Thymus (tissue), 11 donors: ENCODE measurements around the gene TNNC1. TPM values are rescaled to one million over a fixed set of nuclear protein-coding genes. Genes with fewer than 3 reads are reported as not detected.

Experiments
- DNase-seq, 9 donors: peaks; one replicate each; pipeline ENCODE4 v3.0.0-alpha.2; 2013; ENCODE audit warnings: low spot score in 9 of 9, low read depth in 6 of 9, missing footprints in 1 of 9
- H3K27ac ChIP-seq, 2 donors: one replicate each; pipeline ENCODE4 v1.5.1; 2013; ENCODE audit warnings: control low read depth in 1 of 2, low read depth in 1 of 2, low read length in 1 of 2, mild to moderate bottlenecking in 1 of 2, moderate library complexity in 1 of 2
- H3K27me3 ChIP-seq, 2 donors: one replicate each; pipeline ENCODE4 v1.5.1; 2013; ENCODE audit warnings: low read length in 1 of 2; ENCODE audit not compliant: control insufficient read depth in 2 of 2, insufficient read depth in 1 of 2
- H3K36me3 ChIP-seq, 2 donors: one replicate each; pipeline ENCODE4 v1.5.1; 2013; ENCODE audit warnings: low read length in 1 of 2, mild to moderate bottlenecking in 1 of 2, moderate library complexity in 1 of 2; ENCODE audit not compliant: control insufficient read depth in 2 of 2, insufficient read depth in 2 of 2
- H3K4me1 ChIP-seq, 2 donors: one replicate each; pipeline ENCODE4 v1.5.1; 2013; ENCODE audit warnings: low read length in 2 of 2; ENCODE audit not compliant: control insufficient read depth in 2 of 2, insufficient read depth in 2 of 2
- H3K4me3 ChIP-seq, 2 donors: one replicate each; pipeline ENCODE4 v1.5.1; 2013; ENCODE audit warnings: low read length in 2 of 2, control low read depth in 1 of 2, mild to moderate bottlenecking in 1 of 2
- H3K9me3 ChIP-seq, 2 donors: one replicate each; pipeline ENCODE4 v1.5.1; 2013; ENCODE audit warnings: low read length in 1 of 2, mild to moderate bottlenecking in 1 of 2; ENCODE audit not compliant: control insufficient read depth in 2 of 2, insufficient read depth in 1 of 2
- WGBS: extraction: QIAGEN DNeasy Blood & Tissue Kit; methylation state at CpG from one replicate; pipeline ENCODE4 v1.1.7; 2013; 5-methylcytosine and 5-hydroxymethylcytosine counted together
- polyA plus RNA-seq: library from polyadenylated mRNA; stranded (reverse); fragments of 200-250 nt; gene quantifications from one replicate; pipeline ENCODE4 v1.2.3, GENCODE V29; 2013
- total RNA-seq: library from RNA; stranded (reverse); fragments of 120-200 nt; gene quantifications from one replicate; pipeline ENCODE4 v1.2.4, GENCODE V29; 2013
- donor health status: healthy.

Gene TNNC1
- total and polyA plus RNA-seq, 2 donors = 5.5 to 10.2 TPM

GRCh38 chr3:52446631-52447511 lies 7.0 kb downstream of the TNNC1 start:
- peak in 8 of 9 donors; percentile 60 to 87 (median 74) for DNase-seq
- WGBS = 40% methylated on average over 13 of the region's 13 CpGs
- no peak overlapping the region for H3K27ac ChIP-seq

GRCh38 chr3:52446042-52446441 lies 7.8 kb downstream of the TNNC1 start:
- 93% methylated on average over 4 of the region's 4 CpGs for WGBS
- peaks cover 2 to 10% of the 10 kb centered on the region in 2 donors for H3K4me1 ChIP-seq
- no peak for DNase-seq
- H3K9me3 ChIP-seq = no peaks in the 10 kb centered on the region
- no peak overlapping the region for H3K27ac ChIP-seq
- H3K4me3 ChIP-seq = no peak overlapping the region
- H3K36me3 ChIP-seq = no peaks in the 10 kb centered on the region
- H3K27me3 ChIP-seq = no peaks in the 10 kb centered on the region

More at GRCh38 chr3:52446631-52447511, 7.0 kb downstream of the TNNC1 start:
- Histone ChIP-seq H3K4me1 (peaks cover 2 to 10% of the 10 kb centered on the region in 2 donors), H3K4me3 (no peak overlapping the region), H3K36me3 (no peaks in the 10 kb centered on the region), H3K27me3 (no peaks in the 10 kb centered on the region), H3K9me3 (no peaks in the 10 kb centered on the region)

GRCh38 chr3:52444860-52445793 lies 8.7 kb downstream of the TNNC1 start, which contains the start of gene SEMA3G:
SEMA3G (minus strand) TSS chr3:52445103; CDS start chr3:52445027, 76 bp downstream.
- 30% methylated on average over 19 of the region's 19 CpGs for WGBS
- H3K9me3 ChIP-seq = no peaks in the 10 kb centered on the region
- no peak within 1 kb of the TSS for H3K27ac ChIP-seq
- H3K4me1 ChIP-seq = peaks cover 2 to 10% of the 10 kb centered on the region in 2 donors
- no peak within 1 kb of the TSS for H3K4me3 ChIP-seq
- peak in 6 of 9 donors; percentile 19 to 65 (median 38) for DNase-seq
- H3K36me3 ChIP-seq = no peaks in the 10 kb centered on the region
- H3K27me3 ChIP-seq = no peaks in the 10 kb centered on the region

- H3K27me3 ChIP-seq = no peaks in the 10 kb centered on the region
- 96% methylated on average over 25 of the region's 25 CpGs for WGBS
- H3K9me3 ChIP-seq = no peaks in the 10 kb centered on the region
- H3K4me3 ChIP-seq = no peak overlapping the region
- H3K36me3 ChIP-seq = no peaks in the 10 kb centered on the region
- DNase-seq = no peak
- peaks cover 2 to 10% of the 10 kb centered on the region in 2 donors for H3K4me1 ChIP-seq
- no peak overlapping the region for H3K27ac ChIP-seq
Observed at GRCh38 chr3:52443791-52444687, 9.8 kb downstream of the TNNC1 start.

DNA sequence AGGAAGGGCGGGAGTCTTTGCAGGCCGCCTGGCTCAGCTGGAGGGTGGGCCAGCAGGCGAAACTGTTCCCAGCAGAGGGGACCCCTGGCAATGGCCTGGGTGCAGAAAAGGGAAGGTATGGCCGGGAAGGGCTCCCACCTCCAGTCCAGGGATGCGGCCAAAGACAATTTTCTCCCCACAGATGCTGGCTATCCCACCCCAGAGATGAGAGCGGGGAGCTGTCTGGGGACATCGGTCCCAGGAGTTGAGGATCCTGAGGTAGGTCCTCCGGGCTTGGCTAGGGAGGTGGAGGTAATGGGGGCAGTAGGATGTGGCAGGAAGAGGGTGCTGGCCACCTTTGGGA lies 10.6 kb downstream of the TNNC1 start:
- WGBS = 95% methylated on average over 8 of the region's 8 CpGs

GRCh38 chr3:52442409-52443267 lies 11.2 kb downstream of the TNNC1 start:
- Histone ChIP-seq H3K4me1 (peaks cover 2 to 10% of the 10 kb centered on the region in 2 donors), H3K36me3 (no peaks in the 10 kb centered on the region), H3K27ac (no peak overlapping the region), H3K4me3 (no peak overlapping the region), H3K9me3 (no peaks in the 10 kb centered on the region), H3K27me3 (no peaks in the 10 kb centered on the region)
- 97% methylated on average over 16 of the region's 16 CpGs for WGBS
- DNase-seq = no peak

More for the DNA sequence above, 10.6 kb downstream of the TNNC1 start:
- Histone ChIP-seq H3K27ac (no peak overlapping the region), H3K4me1 (peaks cover 2 to 10% of the 10 kb centered on the region in 2 donors), H3K9me3 (no peaks in the 10 kb centered on the region), H3K36me3 (no peaks in the 10 kb centered on the region), H3K27me3 (no peaks in the 10 kb centered on the region), H3K4me3 (no peak overlapping the region)
- no peak for DNase-seq

DNA sequence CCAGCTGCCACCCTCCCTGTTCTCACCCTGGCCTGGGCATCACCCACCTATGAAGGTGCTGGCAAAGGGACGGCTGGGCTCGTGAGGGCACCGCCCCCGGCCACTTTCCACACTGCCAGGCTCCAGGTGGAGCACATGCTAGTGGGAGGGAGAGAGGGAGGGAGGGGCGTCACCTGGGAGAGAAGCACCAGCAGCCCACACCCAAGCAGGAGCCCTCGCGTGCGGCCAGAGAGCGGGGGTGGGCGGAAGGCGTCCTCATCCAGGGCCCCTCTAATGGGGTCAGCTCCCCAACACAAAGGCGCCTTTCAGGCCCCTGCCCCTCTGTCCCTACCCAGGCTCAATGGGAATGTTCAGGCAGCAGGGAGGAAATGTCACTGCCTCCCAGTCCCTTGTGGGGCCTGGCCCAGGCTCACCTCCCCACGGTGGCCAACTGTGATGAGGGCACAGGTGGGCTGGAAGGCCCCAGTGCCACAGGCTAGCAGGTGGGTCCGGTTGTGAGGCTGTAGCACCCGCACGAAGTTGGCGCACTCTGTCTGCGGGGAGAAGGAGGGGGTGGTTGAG lies 12.0 kb downstream of the TNNC1 start:
- Histone ChIP-seq H3K27ac (no peak overlapping the region), H3K9me3 (no peaks in the 10 kb centered on the region), H3K36me3 (no peaks in the 10 kb centered on the region), H3K4me1 (peaks cover under 1 to 8% of the 10 kb centered on the region in 2 donors), H3K27me3 (no peaks in the 10 kb centered on the region), H3K4me3 (no peak overlapping the region)
- no peak for DNase-seq
- 97% methylated on average over 18 of the region's 18 CpGs for WGBS
